HepG2 (cell line): ENCODE measurements around the gene NHLRC3. TPM values are rescaled to one million over a fixed set of nuclear protein-coding genes. Genes with fewer than 3 reads are reported as not detected.

Experiments used
- ARNT2 ChIP-seq: sonication (generic); formaldehyde crosslinking; IDR thresholded peaks from 2 replicates; pipeline ENCODE4 v1.8.0; 2022; ENCODE audit warnings: mild to moderate bottlenecking, low read depth, missing genetic modification reagents, moderate library complexity
- CENPX ChIP-seq: sonication (generic); formaldehyde crosslinking; IDR thresholded peaks from 2 replicates; pipeline ENCODE4 v1.9.0; 2021; ENCODE audit warnings: mild to moderate bottlenecking, missing genetic modification reagents, moderate library complexity
- ELF3 ChIP-seq: IDR thresholded peaks from 2 replicates; pipeline ENCODE4 v1.6.1; 2016; ENCODE audit warnings: missing genetic modification reagents, missing compliant biosample characterization
- ETV5 ChIP-seq: IDR thresholded peaks from 2 replicates; pipeline ENCODE4 v1.6.1; 2018; ENCODE audit warnings: missing biosample characterization, missing genetic modification reagents, inconsistent platforms, borderline replicate concordance
- HES4 ChIP-seq: sonication (generic); formaldehyde crosslinking; IDR thresholded peaks from 2 replicates; pipeline ENCODE4 v1.9.0; 2021; ENCODE audit warnings: mild to moderate bottlenecking, missing genetic modification reagents, borderline replicate concordance
- HNRNPH1 ChIP-seq: fragments of 200-400 bp; formaldehyde crosslinking; optimal IDR thresholded peaks from 2 replicates; pipeline ENCODE3; 2017; ENCODE audit warnings: mild to moderate bottlenecking, low read depth, low read length
- HOXA5 ChIP-seq: sonication (generic); formaldehyde crosslinking; IDR thresholded peaks from 2 replicates; pipeline ENCODE4 v1.4.0; 2020; ENCODE audit warnings: missing genetic modification reagents
- KDM1A ChIP-seq: IDR thresholded peaks from 2 replicates; pipeline ENCODE4 v1.6.1; 2016; ENCODE audit warnings: missing compliant biosample characterization
- MAFF ChIP-seq: IDR thresholded peaks from 2 replicates; pipeline ENCODE4 v1.6.1; 2011; ENCODE audit warnings: low read depth, low read length, improper control_type of control experiment
- MBNL3 ChIP-seq: fragments of 250-450 bp; sonication (Bioruptor Pico); conservative IDR thresholded peaks from 2 replicates; pipeline ENCODE4 v1.8.0; 2022; ENCODE audit warnings: mild to moderate bottlenecking, inconsistent platforms
- MED13 ChIP-seq: sonication (generic); formaldehyde crosslinking; IDR thresholded peaks from 2 replicates; pipeline ENCODE4 v1.5.0; 2020; ENCODE audit warnings: missing genetic modification reagents
- NBN ChIP-seq: fragments of 450-650 bp; conservative IDR thresholded peaks from 2 replicates; pipeline ENCODE4 v1.6.1; 2017
- PAF1 ChIP-seq: IDR thresholded peaks from 2 replicates; pipeline ENCODE4 v1.6.1; 2016; ENCODE audit warnings: missing genetic modification reagents, missing compliant biosample characterization
- THAP9 ChIP-seq: sonication (generic); formaldehyde crosslinking; IDR thresholded peaks from 2 replicates; pipeline ENCODE4; 2020; ENCODE audit warnings: missing genetic modification reagents, mild to moderate bottlenecking, borderline replicate concordance
- TMF1 ChIP-seq: sonication (generic); formaldehyde crosslinking; IDR thresholded peaks from 2 replicates; pipeline ENCODE4 v1.8.1; 2022; ENCODE audit warnings: low read depth, missing genetic modification reagents
- TP53 ChIP-seq: sonication (generic); formaldehyde crosslinking; conservative IDR thresholded peaks from 2 replicates; pipeline ENCODE4 v1.4.0; 2020; ENCODE audit warnings: missing genetic modification reagents
- ZBTB37 ChIP-seq: sonication (generic); formaldehyde crosslinking; IDR thresholded peaks from 2 replicates; pipeline ENCODE4 v1.4.0; 2020; ENCODE audit warnings: mild to moderate bottlenecking, missing genetic modification reagents
- ZC3H4 ChIP-seq: sonication (generic); formaldehyde crosslinking; IDR thresholded peaks from 2 replicates; pipeline ENCODE4 v1.4.0; 2020; ENCODE audit warnings: missing genetic modification reagents, borderline replicate concordance
- ZNF30 ChIP-seq: sonication (generic); formaldehyde crosslinking; IDR thresholded peaks from 2 replicates; pipeline ENCODE4 v1.5.0; 2020; ENCODE audit warnings: mild to moderate bottlenecking, missing genetic modification reagents
- ZNF337 ChIP-seq: sonication (generic); formaldehyde crosslinking; IDR thresholded peaks from 2 replicates; pipeline ENCODE4 v1.5.1; 2020; ENCODE audit warnings: missing genetic modification reagents, low read depth, mild to moderate bottlenecking, borderline replicate concordance
- ZNF441 ChIP-seq: sonication (generic); formaldehyde crosslinking; IDR thresholded peaks from 2 replicates; pipeline ENCODE4 v1.7.0; 2021; ENCODE audit warnings: missing genetic modification reagents, borderline replicate concordance
- ZNF510 ChIP-seq: sonication (generic); formaldehyde crosslinking; IDR thresholded peaks from 2 replicates; pipeline ENCODE4 v1.4.0; 2020; ENCODE audit warnings: low read depth, mild to moderate bottlenecking, missing genetic modification reagents
- ZNF550 ChIP-seq: sonication (generic); formaldehyde crosslinking; IDR thresholded peaks from 2 replicates; pipeline ENCODE4 v1.4.0; 2020; ENCODE audit warnings: mild to moderate bottlenecking, missing genetic modification reagents, borderline replicate concordance
- ZNF563 ChIP-seq: sonication (generic); formaldehyde crosslinking; IDR thresholded peaks from 2 replicates; pipeline ENCODE4 v1.8.0; 2022; ENCODE audit warnings: mild to moderate bottlenecking, moderate library complexity, missing genetic modification reagents
- ZNF614 ChIP-seq: IDR thresholded peaks from 2 replicates; pipeline ENCODE4 v1.6.1; 2018; ENCODE audit warnings: missing biosample characterization, missing genetic modification reagents, inconsistent platforms, borderline replicate concordance
- ZNF670 ChIP-seq: sonication (generic); formaldehyde crosslinking; IDR thresholded peaks from 2 replicates; pipeline ENCODE4 v1.8.0; 2022; ENCODE audit warnings: mild to moderate bottlenecking, missing genetic modification reagents, borderline replicate concordance
- ZNF772 ChIP-seq: sonication (generic); formaldehyde crosslinking; IDR thresholded peaks from 2 replicates; pipeline ENCODE4 v1.5.0; 2020; ENCODE audit warnings: mild to moderate bottlenecking, missing genetic modification reagents
- ZNF839 ChIP-seq: sonication (generic); formaldehyde crosslinking; IDR thresholded peaks from 2 replicates; pipeline ENCODE4 v1.4.0; 2020; ENCODE audit warnings: missing genetic modification reagents, mild to moderate bottlenecking, borderline replicate concordance
- ZSCAN25 ChIP-seq: sonication (generic); formaldehyde crosslinking; IDR thresholded peaks from 2 replicates; pipeline ENCODE4 v1.8.0; 2022; ENCODE audit warnings: mild to moderate bottlenecking, missing genetic modification reagents
- polyA plus RNA-seq, 8 experiments: library from polyadenylated mRNA; depleted of rRNA in 3 of 8; stranded (reverse) in 7 of 8; unstranded in 1 of 8; fragments of >200 nt; fragmentation: Illumina TruSeq in 4 of 8; extraction: Trizol in 4 of 8; gene quantifications; 2 replicates each; pipeline versions ENCODE4 v1.2.1 to v1.2.3, GENCODE V29; 2011 to 2016; ENCODE audit warnings: low read depth in 4 of 8, missing spikeins in 1 of 8, mixed read lengths in 1 of 8; ENCODE audit not compliant: insufficient read depth in 1 of 8
- total RNA-seq, 5 experiments: library from RNA; depleted of rRNA; stranded (reverse); fragments of >200 nt; fragmentation: Illumina TruSeq; extraction: Trizol; gene quantifications; 2 replicates each; pipeline ENCODE4 v1.2.3, GENCODE V29; 2016; ENCODE audit warnings: low read depth in 1 of 5

The NHLRC3 gene
- total and polyA plus RNA-seq, 2 of the 13 experiments (the other 11 are each of a cell fraction or from before 2014, with no cell fraction given): 19.9 to 29.8 TPM

- TF ChIP-seq ZBTB37: no peak
- TF ChIP-seq ZNF563 (CRISPR knock-in tag): peak; percentile 7; the same call in 1 of the 2 replicates
- no peak; the same call in 1 of the 2 replicates for TF ChIP-seq HES4 (CRISPR knock-in tag)
- 0 out of 2 replicates have a peak, but pooled peaks have one; percentile 23 for TF ChIP-seq ZNF441 (CRISPR knock-in tag)
- no peak for TF ChIP-seq ZNF510 (CRISPR knock-in tag)
- no peak for TF ChIP-seq PAF1 (CRISPR knock-in tag)
- TF ChIP-seq ZNF337 (CRISPR knock-in tag): no peak
- peak; percentile 58; the same call in 1 of the 2 replicates for TF ChIP-seq ETV5 (CRISPR knock-in tag)
- no peak for TF ChIP-seq NBN
- TF ChIP-seq MED13 (CRISPR knock-in tag): 0 out of 2 replicates have a peak, but pooled peaks have one; percentile 19
- peak; percentile 43 for TF ChIP-seq ARNT2
- TF ChIP-seq ZNF839: no peak
- TF ChIP-seq ZNF614 (CRISPR knock-in tag): no peak
- TF ChIP-seq ZNF550 (CRISPR knock-in tag): no peak
- TF ChIP-seq TP53: no peak
- 0 out of 2 replicates have a peak, but pooled peaks have one; percentile 24 for TF ChIP-seq KDM1A
- no peak for TF ChIP-seq HNRNPH1
- TF ChIP-seq TMF1: no peak
- TF ChIP-seq ZNF670 (CRISPR knock-in tag): no peak
- TF ChIP-seq ZSCAN25 (CRISPR knock-in tag): no peak
- TF ChIP-seq THAP9 (CRISPR knock-in tag): peak; percentile 61; the same call in 1 of the 2 replicates
- TF ChIP-seq CENPX (CRISPR knock-in tag): no peak
- TF ChIP-seq MAFF: no peak
- TF ChIP-seq MBNL3 (CRISPR knock-in tag): no peak
- 0 out of 2 replicates have a peak, but pooled peaks have one; percentile 57 for TF ChIP-seq HOXA5
- no peak for TF ChIP-seq ZNF30 (CRISPR knock-in tag)
- TF ChIP-seq ZC3H4 (CRISPR knock-in tag): no peak
- no peak; the same call in none of the 2 replicates for TF ChIP-seq ZNF772 (CRISPR knock-in tag)
- 0 out of 2 replicates have a peak, but pooled peaks have one; percentile 47 for TF ChIP-seq ELF3 (CRISPR knock-in tag)
These were observed at the start of gene NHLRC3, which contains the start of gene PROSER1 (continued) for GRCh38 chr13:39037880-39038568.
